ENCODE data around the gene MMADHC.

GRCh38 chr2:149611100-149611820 lies 23.7 kb upstream of the MMADHC start:
- TF ChIP-seq CTCF (IDR thresholded peaks at IDR 0.05): no peak
- no peak for TF ChIP-seq CBFB (CRISPR knock-in tag; IDR thresholded peaks at IDR 0.05; ENCODE audit: low read depth)
- TF ChIP-seq ATF6 (CRISPR knock-in tag; IDR thresholded peaks at IDR 0.05): no peak
- TF ChIP-seq TEAD4 (CRISPR knock-in tag; IDR thresholded peaks at IDR 0.05): no peak
- TF ChIP-seq ZNF416 (CRISPR knock-in tag; IDR thresholded peaks at IDR 0.05): no peak

Measured in WTC11 (cell line).